Sigmoid colon (tissue), 4 donors: ENCODE data around the gene SYNJ1.

ENCODE experiments used
- CTCF ChIP-seq, 4 experiments: fragments of 450-650 bp in 3 of 4; fragments of 200-600 bp in 1 of 4; IDR thresholded peaks; one replicate each; pipeline ENCODE4 v1.5.1; 2016 to 2019; ENCODE audit warnings: antibody characterized with exemption in 4 of 4, mild to moderate bottlenecking in 3 of 4, moderate library complexity in 2 of 4
- EP300 ChIP-seq, 4 donors: sonication (generic); formaldehyde crosslinking; IDR thresholded peaks; one replicate each; pipeline ENCODE4 v1.6.1; 2017; ENCODE audit warnings: antibody characterized with exemption in 4 of 4
- POLR2A ChIP-seq, 2 donors: fragments of 450-650 bp; IDR thresholded peaks; one replicate each; pipeline ENCODE4 v1.6.1; 2016; ENCODE audit warnings: antibody characterized with exemption in 2 of 2, mild to moderate bottlenecking in 2 of 2, moderate library complexity in 2 of 2
- POLR2AphosphoS5 ChIP-seq, 4 donors: sonication (generic); formaldehyde crosslinking; IDR thresholded peaks; one replicate each; pipeline ENCODE4 v1.6.1; 2017; ENCODE audit warnings: antibody characterized with exemption in 4 of 4

GRCh38 chr21:32599526-32599925 is 128.3 kb downstream of the SYNJ1 start:
- no peak for TF ChIP-seq CTCF (IDR thresholded peaks at IDR 0.05)
- TF ChIP-seq POLR2A (IDR thresholded peaks at IDR 0.05) = no peak
- TF ChIP-seq POLR2AphosphoS5 (IDR thresholded peaks at IDR 0.05) = no peak
- no peak for TF ChIP-seq EP300 (IDR thresholded peaks at IDR 0.05)
